Mesendoderm (in vitro differentiated cells): Measurements from ENCODE around the gene TBCD.
A peak's percentile ranks its signal among the peaks of the same experiment; 100 is the strongest.

Experiments used
- DNase-seq: peaks from one replicate; pipeline ENCODE4 v3.0.0; 2013
- H2AK5ac ChIP-seq: 2 replicates; pipeline ENCODE4 v1.6.1; 2013; ENCODE audit warnings: low read length, inconsistent platforms
- H2BK120ac ChIP-seq: 2 replicates; pipeline ENCODE4 v1.6.1; 2013; ENCODE audit warnings: low read depth, mild to moderate bottlenecking, low read length, moderate library complexity, mixed read lengths
- H2BK15ac ChIP-seq: replicated peaks from 2 replicates; pipeline ENCODE4 v1.6.1; 2013; ENCODE audit warnings: low read depth, mild to moderate bottlenecking, moderate library complexity
- H2BK5ac ChIP-seq: 2 replicates; pipeline ENCODE4 v1.6.1; 2013; ENCODE audit warnings: low read length, inconsistent platforms
- H3K18ac ChIP-seq: 2 replicates; pipeline ENCODE4 v1.6.1; 2013; ENCODE audit warnings: mild to moderate bottlenecking, low read length, mixed read lengths
- H3K23ac ChIP-seq: one replicate; pipeline ENCODE4 v1.6.1; 2013; ENCODE audit warnings: low read length
- H3K27ac ChIP-seq: 2 replicates; pipeline ENCODE4 v1.5.1; 2013; ENCODE audit warnings: low read depth, mild to moderate bottlenecking, inconsistent platforms, low read length, moderate library complexity
- H3K27me3 ChIP-seq: 2 replicates; pipeline ENCODE4 v1.6.1; 2013; ENCODE audit warnings: low read length, control low read depth, mild to moderate bottlenecking, inconsistent platforms; ENCODE audit not compliant: insufficient read depth, poor library complexity
- H3K36me3 ChIP-seq: 2 replicates; pipeline ENCODE4 v1.6.1; 2013; ENCODE audit warnings: low read length, inconsistent platforms; ENCODE audit not compliant: control insufficient read depth, insufficient read depth
- H3K4ac ChIP-seq: one replicate; pipeline ENCODE4 v1.6.1; 2013; ENCODE audit warnings: low read depth, mild to moderate bottlenecking, low read length, moderate library complexity
- H3K4me1 ChIP-seq: 2 replicates; pipeline ENCODE4 v1.6.1; 2013; ENCODE audit warnings: low read depth, low read length, inconsistent platforms; ENCODE audit not compliant: control insufficient read depth
- H3K4me2 ChIP-seq: 2 replicates; pipeline ENCODE4 v1.6.1; 2013; ENCODE audit warnings: low read length
- H3K4me3 ChIP-seq: 2 replicates; pipeline ENCODE4 v1.5.1; 2013; ENCODE audit warnings: mild to moderate bottlenecking, low read length
- H3K56ac ChIP-seq: one replicate; pipeline ENCODE4 v1.6.1; 2013; ENCODE audit warnings: low read length
- H3K79me1 ChIP-seq: 2 replicates; pipeline ENCODE4 v1.6.1; 2013; ENCODE audit warnings: low read length, inconsistent platforms
- H3K79me2 ChIP-seq: 2 replicates; pipeline ENCODE4 v1.6.1; 2013; ENCODE audit warnings: mild to moderate bottlenecking, low read length; ENCODE audit not compliant: control insufficient read depth, insufficient read depth
- H3K9ac ChIP-seq: 2 replicates; pipeline ENCODE4 v1.6.1; 2013; ENCODE audit warnings: low read length, inconsistent platforms
- H4K5ac ChIP-seq: one replicate; pipeline ENCODE4 v1.6.1; 2013; ENCODE audit warnings: low read length
- H4K8ac ChIP-seq: one replicate; pipeline ENCODE4 v1.6.1; 2013; ENCODE audit warnings: low read depth, mild to moderate bottlenecking, control low read depth, low read length, moderate library complexity
- whole genome bisulfite sequencing: extraction: QIAGEN DNeasy Blood & Tissue Kit; methylation state at CpG from one replicate; pipeline ENCODE4 v1.1.7; 2013; ENCODE audit warnings: low lambda C conversion rate, missing lambda C conversion rate; ENCODE audit not compliant: insufficient coverage; ENCODE audit errors: extremely low coverage; 5-methylcytosine and 5-hydroxymethylcytosine counted together

TBCD gene

DNA sequence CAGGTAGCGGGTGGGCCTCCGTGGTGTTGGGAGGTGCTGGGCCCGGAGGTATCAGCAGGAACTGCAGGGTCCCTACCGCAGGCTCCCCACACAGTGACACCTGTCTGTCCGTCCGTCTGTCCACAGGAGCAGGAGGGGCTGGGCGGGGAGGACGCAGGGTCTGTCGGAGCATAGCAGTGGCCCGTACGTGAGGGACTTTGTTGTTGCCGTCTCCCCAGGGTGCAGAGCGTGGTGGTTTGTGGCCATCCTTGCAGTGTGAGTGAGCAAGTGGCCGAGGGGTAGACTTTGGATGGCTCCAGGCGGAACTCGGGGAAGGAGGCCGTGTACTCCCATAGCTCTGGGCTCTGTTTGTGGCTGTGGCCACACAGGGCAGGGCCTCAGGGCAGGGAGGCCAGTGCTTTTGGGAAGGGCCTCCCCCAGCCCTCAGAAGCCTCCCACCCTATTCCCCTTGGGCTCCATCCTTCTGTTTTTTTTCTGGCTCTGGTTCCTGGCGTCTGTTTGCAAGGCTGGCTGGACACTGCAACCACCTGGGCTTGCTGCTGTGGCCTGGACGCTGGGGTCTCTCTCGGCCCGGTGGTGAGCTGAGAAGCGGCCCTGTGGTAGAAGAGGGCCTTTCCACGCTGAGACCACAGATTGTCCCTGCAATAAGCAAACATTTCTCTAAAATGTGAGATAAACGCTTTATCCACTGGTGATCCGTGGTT is 128.9 kb downstream of the TBCD start:
- Histone ChIP-seq H3K27ac (no peak overlapping the region), H3K23ac (no peak overlapping the region), H3K4me3 (no peak overlapping the region), H3K56ac (peak overlapping the region; percentile 27), H3K4ac (no peak overlapping the region), H2BK120ac (no peak overlapping the region), H3K18ac (no peak overlapping the region), H4K5ac (no peak overlapping the region), H2BK15ac (no peak overlapping the region), H3K4me1 (no peaks in the 10 kb centered on the region), H3K79me2 (peaks cover 6% of the 10 kb centered on the region), H4K8ac (no peak overlapping the region), H3K27me3 (no peaks in the 10 kb centered on the region), H3K79me1 (peaks cover 17% of the 10 kb centered on the region), H2AK5ac (no peak overlapping the region), H3K36me3 (no peaks in the 10 kb centered on the region), H2BK5ac (no peak overlapping the region), H3K9ac (no peak overlapping the region), H3K4me2 (no peak overlapping the region)
- WGBS, result no CpG with 5 or more reads among the region's 25 CpGs
- DNase-seq, result no peak

DNA sequence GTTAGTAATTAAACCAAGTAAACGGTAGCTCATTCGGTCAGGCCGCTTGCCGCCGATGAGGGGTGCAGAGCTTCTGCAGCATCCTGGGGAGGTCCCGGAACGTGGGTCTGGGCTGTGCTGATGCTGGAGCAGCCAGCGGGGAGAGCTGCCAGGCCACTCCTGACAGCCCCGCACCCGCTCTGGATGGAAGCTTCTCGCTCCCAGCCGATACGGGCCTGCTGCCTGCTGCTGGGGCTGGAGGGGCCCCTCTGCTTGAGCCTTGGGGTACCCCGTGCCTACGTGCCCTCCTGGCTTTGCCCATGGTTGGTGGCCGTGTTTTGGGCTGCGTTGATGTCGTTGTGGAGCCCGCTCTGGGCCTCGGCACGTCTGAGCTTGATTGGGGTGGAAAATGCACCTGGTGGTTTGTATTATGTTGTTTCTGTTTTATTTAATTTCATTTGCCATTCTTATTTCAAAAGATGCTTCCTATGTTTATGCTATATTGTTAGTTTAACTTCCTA is 129.5 kb downstream of the TBCD start:
- no CpG with 5 or more reads among the region's 21 CpGs for WGBS

DNA sequence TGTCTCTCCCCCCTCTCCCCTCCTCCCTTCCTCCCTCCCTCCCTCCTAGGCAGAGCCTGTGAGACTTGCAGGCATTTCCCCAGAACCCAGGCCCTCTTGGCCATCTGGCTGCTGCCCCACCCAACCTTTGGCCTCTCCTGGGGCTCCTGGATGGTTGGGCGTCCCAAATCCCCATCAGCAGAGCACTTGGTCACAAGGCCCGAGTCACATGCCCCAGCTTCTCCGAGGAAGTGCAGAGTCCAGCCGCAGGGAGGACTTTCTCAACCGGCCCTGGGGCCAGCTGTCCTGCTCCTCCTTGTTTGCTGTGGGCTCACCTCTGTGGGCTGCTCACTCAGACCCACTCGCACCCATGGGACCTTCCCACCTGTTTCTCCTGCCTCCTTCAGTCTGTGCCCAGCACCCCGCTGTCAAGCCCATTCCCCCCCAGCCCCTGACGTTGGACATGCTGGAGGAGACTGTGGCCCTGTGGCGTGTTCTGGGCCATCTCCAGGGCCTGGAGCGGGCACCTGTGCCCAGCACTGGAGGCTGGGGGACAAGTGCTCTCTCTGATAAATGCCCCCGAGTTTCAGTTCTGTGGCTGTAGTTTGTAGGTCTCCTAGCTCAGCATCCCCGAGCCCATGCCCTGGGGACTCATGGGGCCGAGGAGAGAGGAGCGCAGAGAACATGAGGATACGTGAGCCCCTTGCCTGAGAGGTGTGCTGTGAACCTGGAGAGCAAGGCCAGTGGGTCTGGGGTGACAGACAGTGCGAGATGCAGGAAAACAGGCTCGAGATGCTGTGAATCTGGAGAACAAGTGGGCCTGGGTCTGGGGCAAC is 130.2 kb downstream of the TBCD start:
- Histone ChIP-seq H3K4me2 (no peak overlapping the region), H3K36me3 (no peaks in the 10 kb centered on the region), H3K27me3 (no peaks in the 10 kb centered on the region), H3K4me3 (no peak overlapping the region), H3K79me2 (peaks cover 6% of the 10 kb centered on the region), H2BK5ac (no peak overlapping the region), H3K79me1 (peaks cover 18% of the 10 kb centered on the region), H3K4me1 (no peaks in the 10 kb centered on the region), H4K5ac (no peak overlapping the region), H3K56ac (no peak overlapping the region), H3K18ac (no peak overlapping the region), H2AK5ac (no peak overlapping the region), H2BK120ac (no peak overlapping the region), H3K9ac (no peak overlapping the region), H3K27ac (no peak overlapping the region), H2BK15ac (no peak overlapping the region), H3K23ac (peak overlapping the region; percentile 80), H4K8ac (no peak overlapping the region), H3K4ac (no peak overlapping the region)
- no CpG with 5 or more reads among the region's 17 CpGs for WGBS
- DNase-seq, result no peak

More for the DNA sequence above, 129.5 kb downstream of the TBCD start:
- H4K8ac ChIP-seq, result no peak overlapping the region
- H3K27ac ChIP-seq, result no peak overlapping the region
- H3K9ac ChIP-seq, result no peak overlapping the region
- no peak overlapping the region for H3K23ac ChIP-seq
- no peak overlapping the region for H3K18ac ChIP-seq
- H3K4me1 ChIP-seq, result no peaks in the 10 kb centered on the region
- H2BK15ac ChIP-seq, result no peak overlapping the region
- H3K4me2 ChIP-seq, result no peak overlapping the region
- no peak overlapping the region for H3K4ac ChIP-seq
- H3K27me3 ChIP-seq, result no peaks in the 10 kb centered on the region
- H3K36me3 ChIP-seq, result no peaks in the 10 kb centered on the region
- H3K4me3 ChIP-seq, result no peak overlapping the region
- peaks cover 6% of the 10 kb centered on the region for H3K79me2 ChIP-seq
- peak overlapping the region; percentile 30 for H3K56ac ChIP-seq
- H3K79me1 ChIP-seq, result peaks cover 17% of the 10 kb centered on the region
- no peak overlapping the region for H2BK5ac ChIP-seq
- no peak overlapping the region for H2AK5ac ChIP-seq
- DNase-seq, result no peak
- no peak overlapping the region for H4K5ac ChIP-seq
- no peak overlapping the region for H2BK120ac ChIP-seq

DNA sequence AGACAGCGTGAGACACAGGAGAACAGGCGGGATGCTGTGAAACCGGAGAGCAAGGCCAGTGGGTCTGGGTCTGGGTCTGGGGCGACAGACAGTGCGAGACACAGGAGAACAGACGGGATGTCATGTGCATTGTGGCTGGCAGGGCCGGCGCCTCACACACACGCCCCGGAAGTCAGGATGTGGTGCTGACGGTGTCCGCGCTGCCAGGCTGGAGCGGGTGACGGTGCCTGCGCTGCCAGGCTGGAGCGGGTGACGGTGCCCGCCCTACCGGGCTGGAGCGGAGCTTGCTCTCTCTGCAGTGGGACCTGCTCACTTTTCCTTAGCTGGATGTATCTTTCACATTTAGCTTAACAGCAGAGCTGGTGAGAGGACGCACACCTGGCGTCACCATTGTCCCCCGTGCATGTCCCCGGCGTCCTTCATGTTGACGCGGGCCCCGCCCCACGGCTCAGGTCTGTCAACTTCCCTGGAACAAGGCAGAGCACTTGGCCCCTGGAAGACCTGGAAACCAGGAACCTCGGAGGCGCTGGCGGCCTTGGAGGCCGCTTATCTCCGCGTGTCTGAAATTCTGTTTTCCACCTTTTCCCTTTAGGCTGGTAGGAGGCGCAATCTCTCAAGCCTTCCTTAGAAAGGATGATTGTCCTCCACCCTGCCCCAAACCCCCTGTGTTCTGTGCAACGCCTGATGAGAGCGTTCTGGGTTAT is 131.0 kb downstream of the TBCD start:
- no peak overlapping the region for H3K4ac ChIP-seq
- no peak overlapping the region for H2AK5ac ChIP-seq
- H3K27me3 ChIP-seq, result no peaks in the 10 kb centered on the region
- H3K79me2 ChIP-seq, result peaks cover 6% of the 10 kb centered on the region
- no peak for DNase-seq
- peaks cover 24% of the 10 kb centered on the region for H3K79me1 ChIP-seq
- H3K4me1 ChIP-seq, result no peaks in the 10 kb centered on the region
- no peak overlapping the region for H3K56ac ChIP-seq
- no peak overlapping the region for H3K23ac ChIP-seq
- no peak overlapping the region for H3K27ac ChIP-seq
- no peak overlapping the region for H3K18ac ChIP-seq
- no peaks in the 10 kb centered on the region for H3K36me3 ChIP-seq
- H4K8ac ChIP-seq, result no peak overlapping the region
- H4K5ac ChIP-seq, result no peak overlapping the region
- no peak overlapping the region for H2BK120ac ChIP-seq
- WGBS, result no CpG with 5 or more reads among the region's 39 CpGs
- no peak overlapping the region for H3K4me2 ChIP-seq
- H3K4me3 ChIP-seq, result no peak overlapping the region
- H3K9ac ChIP-seq, result no peak overlapping the region
- no peak overlapping the region for H2BK5ac ChIP-seq
- H2BK15ac ChIP-seq, result no peak overlapping the region

GRCh38 chr17:82883419-82884031 is 131.7 kb downstream of the TBCD start:
- no peak overlapping the region for H3K56ac ChIP-seq
- H3K18ac ChIP-seq, result no peak overlapping the region
- DNase-seq, result no peak
- H2BK15ac ChIP-seq, result no peak overlapping the region
- H2BK120ac ChIP-seq, result no peak overlapping the region
- no peaks in the 10 kb centered on the region for H3K36me3 ChIP-seq
- no peak overlapping the region for H2AK5ac ChIP-seq
- H3K4me3 ChIP-seq, result no peak overlapping the region
- no peaks in the 10 kb centered on the region for H3K4me1 ChIP-seq
- no peak overlapping the region for H3K4ac ChIP-seq
- no peak overlapping the region for H3K4me2 ChIP-seq
- H2BK5ac ChIP-seq, result no peak overlapping the region
- H3K27me3 ChIP-seq, result no peaks in the 10 kb centered on the region
- no peak overlapping the region for H4K8ac ChIP-seq
- no CpG with 5 or more reads among the region's 23 CpGs for WGBS
- peaks cover 24% of the 10 kb centered on the region for H3K79me1 ChIP-seq
- no peak overlapping the region for H3K9ac ChIP-seq
- H3K23ac ChIP-seq, result no peak overlapping the region
- H3K79me2 ChIP-seq, result peaks cover 6% of the 10 kb centered on the region
- no peak overlapping the region for H3K27ac ChIP-seq
- no peak overlapping the region for H4K5ac ChIP-seq
